Cardiac fibroblast (primary cell): ENCODE results near the gene TCAF1.
"Not testable (repeated sequence)": the region's sequence is repeated elsewhere in the genome, so short reads cannot be mapped to it uniquely, and the experiment has no call there.

ENCODE experiments used
- DNase-seq, 2 donors: peaks; one replicate each; pipeline versions ENCODE4 v3.0.0 to v3.0.0-alpha.2; 2010; ENCODE audit warnings: low read depth in 2 of 2
- H3K4me3 ChIP-seq, 2 donors: replicated peaks in 1 of 2; 1 replicate in 1 of 2; 2 replicates in 1 of 2; pipeline ENCODE4 v1.5.1; 2011; ENCODE audit warnings: low read depth in 2 of 2, low read length in 2 of 2, mild to moderate bottlenecking in 2 of 2, moderate library complexity in 1 of 2
- CTCF ChIP-seq: IDR thresholded peaks from one replicate; pipeline ENCODE4 v1.5.1; 2011; ENCODE audit warnings: low read depth, mild to moderate bottlenecking, low read length, inconsistent platforms

Gene TCAF1

GRCh38 chr7:143882604-143883078 is 19.3 kb downstream of the TCAF1 start:
- TF ChIP-seq CTCF, result no peak
- peak overlapping the region; percentile 75 to 76 for H3K4me3 ChIP-seq
- DNase-seq, result peak; percentile 51 to 78

DNA sequence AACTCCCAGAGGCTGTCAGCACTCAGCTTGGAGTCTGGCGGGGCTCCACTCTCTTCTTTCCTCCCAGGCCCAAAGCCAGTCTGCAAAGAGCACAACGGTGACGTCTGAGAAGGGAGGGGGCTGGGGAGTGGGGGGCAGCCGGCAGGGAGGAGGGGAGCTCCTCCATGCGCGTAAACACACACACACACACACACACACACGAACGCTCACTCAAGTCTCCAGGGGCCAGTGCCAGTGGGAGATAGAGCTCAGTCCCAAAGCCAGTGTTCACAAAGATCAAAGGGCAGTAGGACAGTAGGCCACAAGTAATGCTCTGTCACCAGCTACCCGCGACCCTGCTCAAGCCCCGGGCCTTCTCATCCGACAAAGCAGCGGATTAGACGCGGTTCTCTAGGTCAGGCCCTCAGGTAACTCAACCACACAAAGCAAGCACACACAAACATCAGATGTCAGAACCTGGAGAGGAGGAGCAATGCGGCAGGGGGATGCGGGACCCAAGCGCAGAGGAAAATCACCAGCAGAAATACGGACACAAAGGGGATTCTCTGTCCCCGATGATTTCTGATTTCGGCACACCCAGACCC is 19.9 kb downstream of the TCAF1 start:
- DNase-seq, result peak; percentile 43 to 92

GRCh38 chr7:143878884-143879283 is 23.1 kb downstream of the TCAF1 start:
- H3K4me3 ChIP-seq, result no peak overlapping the region
- TF ChIP-seq CTCF, result no peak
- DNase-seq, result no peak

More for the DNA sequence above, 19.9 kb downstream of the TCAF1 start:
- H3K4me3 ChIP-seq, result peak overlapping the region; percentile 75 to 76
- no peak for TF ChIP-seq CTCF

DNA sequence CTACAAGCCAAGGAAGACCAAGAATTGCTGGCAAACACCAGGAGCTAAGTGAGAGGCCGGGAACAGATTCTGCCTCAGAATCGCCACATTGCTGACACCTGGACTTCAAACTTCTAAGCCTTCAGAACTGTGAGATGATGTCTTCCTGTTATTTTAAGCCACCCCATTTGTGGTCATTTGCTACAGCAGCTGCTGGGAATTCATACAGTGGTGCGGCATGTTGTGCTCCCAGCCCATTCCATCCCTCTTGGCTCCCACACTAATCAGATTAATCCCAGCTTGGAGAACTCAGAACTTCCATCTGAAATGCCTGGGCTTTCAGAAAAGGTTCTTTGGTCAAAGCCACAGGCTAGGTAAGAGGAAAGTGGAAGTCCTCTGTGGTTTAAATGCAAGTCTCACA is 24.9 kb downstream of the TCAF1 start:
- DNase-seq, result no peak
- H3K4me3 ChIP-seq, result no peak overlapping the region
- TF ChIP-seq CTCF, result no peak

DNA sequence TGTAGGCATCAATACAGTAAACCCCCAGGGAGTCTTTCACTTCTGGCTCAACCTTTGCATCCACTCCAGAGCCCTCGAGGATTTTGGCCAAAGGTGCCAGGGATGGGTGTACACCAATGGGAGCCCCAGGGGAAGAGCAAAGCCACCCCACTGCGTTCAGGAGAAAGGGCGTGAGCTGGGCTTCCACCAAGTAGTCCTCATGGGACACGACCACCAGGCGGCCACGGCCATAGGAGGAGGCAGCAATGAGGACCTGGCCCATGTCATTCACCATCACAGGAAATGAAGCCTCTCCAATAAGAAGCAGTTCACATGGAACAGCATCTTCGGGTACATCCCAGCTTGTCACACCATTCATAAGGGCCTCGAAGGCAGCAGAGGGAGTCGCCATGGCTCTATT is 25.8 kb downstream of the TCAF1 start:
- no peak overlapping the region for H3K4me3 ChIP-seq
- no peak for TF ChIP-seq CTCF
- no peak for DNase-seq

DNA sequence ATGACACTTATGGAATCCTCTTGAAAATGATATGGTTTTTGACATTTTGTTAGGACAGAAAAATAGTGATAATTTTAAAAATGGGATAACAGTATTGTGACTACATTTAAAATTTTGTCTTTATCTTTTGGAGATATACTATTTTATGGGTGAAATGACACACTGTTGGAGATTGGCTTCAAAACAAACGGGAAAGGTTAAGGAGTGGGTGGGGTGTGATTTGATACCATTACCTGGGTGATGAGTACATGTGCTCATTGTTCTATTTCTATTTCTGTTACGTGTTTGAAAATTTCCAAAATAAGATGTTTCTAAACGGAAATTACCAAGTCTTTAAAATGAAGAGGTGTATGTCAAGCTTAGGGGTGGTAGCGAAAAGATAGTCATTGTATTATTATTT is 28.7 kb downstream of the TCAF1 start:
- not testable (repeated sequence) for H3K4me3 ChIP-seq, DNase-seq

DNA sequence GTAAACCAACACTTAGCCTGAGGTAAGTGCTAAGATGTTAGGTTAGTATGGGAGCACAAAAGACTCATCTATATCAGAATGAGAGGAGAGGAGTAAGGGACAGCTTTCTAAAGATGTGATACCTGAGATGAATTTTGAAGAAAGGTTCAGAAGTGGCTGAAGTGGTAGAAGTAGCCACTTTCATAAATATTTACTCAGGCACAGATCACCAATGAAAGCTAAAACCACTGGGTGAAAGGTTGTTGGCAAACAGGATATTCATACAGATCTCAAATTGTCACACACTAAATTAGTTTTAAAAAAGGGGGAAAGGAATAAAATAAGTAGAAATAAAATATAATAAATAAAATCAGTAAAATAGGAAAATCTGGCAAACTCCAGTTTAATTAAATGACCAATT is 30.4 kb downstream of the TCAF1 start:
- not testable (repeated sequence) for H3K4me3 ChIP-seq, DNase-seq

DNA sequence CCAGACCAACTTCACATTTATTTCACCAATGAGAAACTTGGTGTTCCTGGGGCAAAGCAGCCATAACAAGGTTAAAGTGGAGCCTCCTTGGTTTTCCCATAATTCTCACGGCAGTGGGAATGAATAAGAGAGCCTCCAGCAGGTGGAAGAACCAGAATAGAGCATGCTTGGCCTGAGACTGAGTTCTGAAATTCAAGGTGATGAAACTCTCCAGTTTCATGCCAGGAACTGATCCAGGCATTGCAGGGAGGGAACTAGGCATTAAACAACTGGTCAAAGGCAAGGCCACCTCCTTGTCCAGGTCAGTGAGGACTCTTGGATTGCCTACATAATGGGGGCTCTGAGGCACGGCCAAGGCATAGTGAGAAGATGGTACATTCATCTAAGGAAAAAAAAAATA is 44.0 kb downstream of the TCAF1 start:
- not testable (repeated sequence) for H3K4me3 ChIP-seq, DNase-seq

DNA sequence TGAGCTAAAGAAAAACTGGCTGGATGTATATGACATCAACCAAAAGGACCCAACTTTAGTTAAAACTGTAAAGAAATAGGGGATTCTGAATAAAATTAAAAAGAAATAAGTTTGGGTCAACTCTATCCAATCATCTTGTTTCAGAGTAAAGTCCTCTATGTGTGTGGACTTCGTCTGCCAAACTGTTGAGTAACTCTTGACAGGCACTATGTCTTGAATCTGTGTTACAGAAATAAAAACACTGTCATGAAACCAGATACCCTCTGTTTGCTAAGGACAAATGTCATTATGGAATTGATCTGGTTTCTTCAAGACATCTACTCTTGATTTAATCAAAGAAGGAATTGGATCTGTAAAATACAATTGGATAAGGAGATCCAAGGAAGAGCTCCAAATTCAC is 46.5 kb downstream of the TCAF1 start:
- not testable (repeated sequence) for H3K4me3 ChIP-seq, DNase-seq
